Stimulated activated CD4-positive, alpha-beta T cell treated with anti-CD3 and anti-CD28 coated beads, Interleukin-15, amount 100 ng/mL, for 1 hour (primary cell): Measurements from ENCODE around the gene MARCHF3.
A peak's percentile ranks its signal among the peaks of the same experiment; 100 is the strongest.
"Not testable (repeated sequence)": the region's sequence is repeated elsewhere in the genome, so short reads cannot be mapped to it uniquely, and the experiment has no call there.

ENCODE experiments used
- DNase-seq, 2 donors: peaks; one replicate each; pipeline ENCODE4 v3.0.0-alpha.2; 2020; ENCODE audit warnings: low read depth in 1 of 2, low spot score in 1 of 2

Gene MARCHF3

DNA sequence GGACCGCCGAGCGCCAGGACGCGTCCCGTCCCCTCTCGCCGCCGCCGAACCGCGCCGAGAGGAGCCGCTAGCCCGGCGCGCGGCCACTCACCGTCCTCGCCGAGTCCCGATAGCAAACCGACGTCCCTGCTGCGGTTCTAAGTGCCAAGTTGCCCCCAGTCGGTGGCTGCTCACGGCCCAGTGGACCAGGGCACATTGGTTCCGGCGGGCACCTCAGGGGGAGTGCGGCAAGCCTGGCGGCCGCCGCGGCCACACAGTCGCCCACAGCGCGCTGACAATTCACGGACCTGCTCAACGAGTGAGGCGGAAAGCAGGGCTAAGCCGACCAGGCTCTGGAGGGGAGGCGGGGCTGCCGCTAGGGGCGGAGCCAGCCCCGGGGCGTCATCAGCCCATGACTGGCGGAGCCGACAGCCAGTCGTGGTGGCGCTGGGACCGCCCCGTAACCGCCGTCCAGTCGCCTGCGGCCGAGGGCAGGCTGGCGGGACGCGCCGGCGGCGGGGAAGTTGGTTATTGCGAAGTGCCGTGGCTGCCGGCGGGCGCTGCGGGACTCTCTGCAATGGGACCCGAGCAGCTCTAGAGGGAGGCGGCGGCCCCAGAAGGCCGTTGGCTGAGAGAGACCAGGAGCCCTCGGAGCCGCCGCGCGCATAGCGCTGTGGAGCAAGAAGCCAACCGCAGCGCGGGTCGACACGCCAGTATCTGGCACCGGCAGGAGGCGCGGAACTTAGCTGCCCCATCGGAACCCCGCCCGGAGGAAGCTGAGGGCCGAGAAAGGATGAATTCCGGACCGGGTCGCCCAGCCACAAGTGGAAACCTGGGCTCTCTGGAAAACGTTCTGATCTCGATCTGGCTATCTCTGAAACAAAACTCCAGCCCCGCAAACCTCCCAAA, at the start of gene MARCHF3:
Gene MARCHF3, minus strand, starts transcription at position 300 of the 888 bp plus-strand sequence. CDS start 112,387 bp downstream, outside the sequence.
- DNase-seq = peak; percentile 86 to 92

- no peak for DNase-seq
Observed at GRCh38 chr5:127079994-127080491, 49.7 kb upstream of the MARCHF3 start.

DNA sequence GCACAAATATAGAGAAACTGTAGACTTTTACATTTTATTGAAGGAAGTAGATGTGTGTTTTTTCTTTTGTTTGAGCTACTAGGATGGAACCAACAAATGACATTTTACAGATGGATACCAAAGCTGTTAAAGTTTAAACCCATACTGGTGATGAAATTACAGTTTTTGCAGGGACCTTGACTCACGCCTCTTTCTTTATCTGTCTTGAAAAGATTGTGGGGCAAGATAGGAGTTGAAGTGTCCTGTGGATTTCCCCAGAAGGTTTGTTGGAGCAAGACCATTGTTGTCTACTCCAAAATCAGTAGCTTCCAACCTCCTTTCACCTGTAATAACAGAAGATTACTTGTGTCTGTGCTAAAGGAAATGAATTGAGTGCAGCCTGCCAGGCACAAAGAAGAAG, 47.0 kb upstream of the MARCHF3 start:
- no peak for DNase-seq

DNA sequence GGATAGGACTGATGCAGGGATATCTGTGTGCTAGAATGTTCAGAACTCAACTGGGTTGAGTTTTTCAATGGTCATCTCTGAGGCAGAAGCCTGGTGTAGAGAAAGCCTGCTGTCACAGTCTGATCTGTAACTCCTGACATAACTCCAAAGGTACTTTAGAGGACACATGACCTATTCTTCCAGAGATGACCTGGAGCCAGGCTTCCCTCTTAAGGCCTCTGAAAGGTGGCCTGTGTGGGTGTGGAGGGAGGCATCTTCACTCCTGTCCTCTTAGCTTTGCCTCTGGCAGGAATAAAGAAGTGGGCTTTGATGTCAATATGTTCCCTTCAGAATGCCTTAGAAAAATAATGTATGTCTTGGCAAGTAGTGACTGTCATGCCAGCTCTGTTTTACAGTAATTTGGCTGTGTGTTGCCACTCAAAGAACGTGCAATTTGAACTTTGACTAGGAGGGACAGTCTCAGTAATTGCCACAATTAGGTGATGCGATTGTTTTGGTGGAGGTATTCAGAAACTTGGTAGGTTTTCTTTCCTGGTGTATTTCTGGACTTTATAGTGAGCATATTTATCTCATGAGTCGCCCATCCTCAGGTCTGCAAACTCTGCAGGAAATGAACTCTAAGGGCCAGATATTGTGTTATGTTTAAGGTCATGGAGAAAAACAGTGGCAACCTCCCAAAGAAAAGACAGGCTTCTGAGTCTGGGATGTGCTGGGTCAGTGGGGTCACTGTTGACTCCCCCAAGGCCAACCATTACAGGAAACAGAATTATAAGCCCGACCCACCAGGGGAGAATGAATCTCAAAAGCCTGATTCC, 46.2 kb upstream of the MARCHF3 start:
- DNase-seq = no peak

DNA sequence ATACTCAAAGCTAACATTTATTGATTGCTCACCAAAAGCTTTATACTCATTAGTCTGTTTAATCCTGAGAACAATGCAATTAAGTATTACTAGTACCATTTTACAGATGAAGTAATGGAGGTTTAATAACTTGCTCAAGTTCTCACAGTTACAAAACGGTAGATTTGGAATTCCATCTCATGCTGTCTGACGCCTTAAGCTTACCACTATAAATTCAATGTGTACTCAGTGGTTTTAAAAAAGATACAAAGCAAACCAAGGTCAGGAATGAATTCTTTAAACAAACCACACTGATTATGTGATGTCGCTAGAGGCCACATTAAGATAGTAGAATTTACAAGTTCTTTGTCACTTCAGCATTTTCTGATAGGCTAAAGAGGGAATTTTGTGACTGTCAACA, 44.1 kb upstream of the MARCHF3 start:
- DNase-seq = no peak

DNA sequence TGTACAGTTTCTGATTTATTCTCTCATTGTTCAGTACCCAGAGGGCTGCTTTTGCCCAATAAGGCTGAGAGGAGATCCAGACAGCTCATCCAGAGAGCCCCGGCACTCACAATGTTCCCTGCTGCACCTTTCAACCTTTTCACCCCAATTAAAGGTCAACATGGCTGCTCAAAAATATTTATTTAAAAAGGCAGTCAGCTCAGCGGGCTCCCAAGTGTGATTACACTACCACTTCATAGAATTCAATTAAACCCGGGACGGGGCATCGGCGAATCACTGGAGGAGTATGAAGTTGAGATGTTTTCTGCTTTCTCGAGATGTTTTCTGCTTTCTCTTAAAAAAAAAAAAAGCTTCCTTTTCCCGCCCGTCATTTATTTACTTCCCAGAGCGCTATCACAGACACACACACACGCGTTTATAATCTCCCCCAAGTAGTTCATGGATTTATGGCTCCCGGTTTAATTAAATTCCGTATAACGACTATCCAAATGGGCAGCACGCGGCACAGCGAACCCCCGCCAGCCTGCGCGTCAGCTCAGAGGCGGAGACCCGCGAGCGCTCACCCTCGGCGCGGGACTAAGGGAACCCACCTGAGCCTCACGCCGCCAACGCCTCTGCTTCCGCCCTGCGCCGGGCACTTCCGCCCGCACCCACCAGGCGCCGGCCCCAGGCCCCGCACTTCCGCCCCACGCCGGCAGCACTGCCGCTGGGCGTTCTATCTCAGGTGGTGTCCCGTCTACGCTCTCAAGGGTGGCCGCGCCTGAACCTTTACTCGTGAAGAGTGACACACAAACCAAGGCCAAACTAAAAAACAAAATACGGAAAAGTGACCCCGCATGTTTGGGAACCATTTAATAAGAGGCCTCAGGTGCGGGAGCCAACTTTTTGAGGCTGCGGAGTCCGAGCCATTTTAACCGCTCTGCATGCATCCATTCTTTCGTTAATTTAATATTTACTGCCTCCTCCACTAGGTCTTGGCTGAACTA, 42.8 kb upstream of the MARCHF3 start, which contains the start of gene C5orf63:
Gene C5orf63, minus strand, starts transcription at position 642 of the 986 bp plus-strand sequence. CDS start 14,507 bp downstream, outside the sequence.
- DNase-seq = peak; percentile 48 to 60

GRCh38 chr5:127070243-127070642, 39.9 kb upstream of the MARCHF3 start:
- no peak for DNase-seq

DNA sequence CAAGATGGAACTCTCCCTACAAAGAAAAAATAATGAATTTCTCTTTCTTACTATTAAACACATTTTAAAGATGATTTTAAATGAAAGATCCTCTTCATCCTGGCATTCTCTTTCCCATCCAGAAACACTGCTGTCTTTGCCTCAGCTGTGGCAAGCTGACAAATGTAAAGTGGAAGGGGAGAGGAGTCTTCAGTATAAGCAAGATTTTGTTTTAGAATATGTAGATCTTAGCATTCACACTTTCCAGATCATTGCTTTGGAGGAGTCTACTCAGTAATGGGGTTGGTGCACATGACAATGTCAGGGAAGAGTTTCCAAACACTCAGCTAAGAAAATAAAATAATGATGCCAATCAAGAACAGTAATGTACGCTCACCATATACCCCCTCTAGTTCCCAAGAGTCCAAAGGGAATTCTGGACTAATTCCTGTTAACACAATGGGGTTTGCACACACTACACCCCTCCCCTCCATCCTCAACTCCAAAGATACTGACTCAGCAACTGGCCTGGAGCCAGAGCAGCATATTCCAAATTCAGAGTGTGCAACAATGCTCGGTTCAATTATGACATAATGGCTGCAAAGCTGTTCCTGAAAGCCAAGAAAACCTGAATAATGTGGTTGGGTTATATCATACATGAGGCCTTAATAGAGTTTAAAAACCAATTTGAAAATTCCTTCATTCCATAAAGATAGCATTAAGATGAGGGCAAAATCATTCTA, 38.3 kb upstream of the MARCHF3 start:
- DNase-seq = no peak

- no peak for DNase-seq
Observed at GRCh38 chr5:127066721-127067120, 36.4 kb upstream of the MARCHF3 start.

DNA sequence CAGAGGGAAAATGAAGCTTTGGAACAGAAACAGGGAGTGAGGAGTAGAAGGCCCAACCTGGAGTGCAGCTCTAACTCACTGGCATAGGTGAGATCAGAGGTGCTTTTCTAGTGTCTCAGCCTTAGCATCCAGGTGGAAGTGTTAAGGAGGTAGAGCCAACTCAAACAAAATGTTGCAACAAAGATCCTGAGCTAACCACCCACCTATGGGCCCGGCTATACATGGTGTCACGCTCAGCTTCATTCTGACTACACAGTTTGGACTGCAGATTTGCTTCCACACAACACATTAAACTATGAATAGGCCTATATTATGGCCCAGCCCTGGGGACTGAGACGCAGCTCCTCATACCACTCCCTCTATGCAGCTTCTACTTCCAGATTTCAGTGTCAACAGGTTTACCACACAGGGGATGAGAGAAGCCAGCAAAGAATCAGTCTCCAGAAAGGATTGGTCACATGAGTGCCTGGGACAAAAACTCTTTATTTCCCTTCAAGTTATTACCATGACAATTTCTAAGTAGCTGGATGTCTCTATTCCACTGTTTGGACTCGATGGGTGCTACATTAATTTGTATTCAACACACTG, 34.0 kb upstream of the MARCHF3 start:
- DNase-seq = no peak

- DNase-seq = no peak
Observed at GRCh38 chr5:127063257-127063913, 33.0 kb upstream of the MARCHF3 start.

DNA sequence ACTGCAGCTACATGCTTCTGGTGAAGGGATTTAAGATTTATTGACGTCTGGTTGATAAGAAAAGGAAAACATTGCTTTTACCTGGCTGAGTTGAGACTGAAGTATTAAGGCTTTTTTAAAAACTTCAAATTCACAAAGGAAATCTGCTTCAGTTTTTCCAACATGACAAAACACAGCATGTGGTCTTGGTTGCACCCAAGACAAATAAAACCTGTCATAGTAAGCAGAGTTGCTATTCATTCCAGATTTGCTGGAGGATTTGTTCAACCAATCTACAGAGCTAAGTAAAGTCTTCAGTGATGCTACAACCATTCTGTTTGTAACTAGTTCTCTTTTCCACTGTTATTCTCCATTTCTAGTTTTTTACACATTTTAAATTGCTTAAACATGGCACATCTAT, 31.6 kb upstream of the MARCHF3 start:
- DNase-seq = no peak

- DNase-seq = no peak
Observed at GRCh38 chr5:127061537-127061936, 31.2 kb upstream of the MARCHF3 start.

GRCh38 chr5:127060470-127060985, 30.2 kb upstream of the MARCHF3 start:
- DNase-seq = no peak

GRCh38 chr5:127056896-127057295, 26.5 kb upstream of the MARCHF3 start:
- DNase-seq = no peak

DNA sequence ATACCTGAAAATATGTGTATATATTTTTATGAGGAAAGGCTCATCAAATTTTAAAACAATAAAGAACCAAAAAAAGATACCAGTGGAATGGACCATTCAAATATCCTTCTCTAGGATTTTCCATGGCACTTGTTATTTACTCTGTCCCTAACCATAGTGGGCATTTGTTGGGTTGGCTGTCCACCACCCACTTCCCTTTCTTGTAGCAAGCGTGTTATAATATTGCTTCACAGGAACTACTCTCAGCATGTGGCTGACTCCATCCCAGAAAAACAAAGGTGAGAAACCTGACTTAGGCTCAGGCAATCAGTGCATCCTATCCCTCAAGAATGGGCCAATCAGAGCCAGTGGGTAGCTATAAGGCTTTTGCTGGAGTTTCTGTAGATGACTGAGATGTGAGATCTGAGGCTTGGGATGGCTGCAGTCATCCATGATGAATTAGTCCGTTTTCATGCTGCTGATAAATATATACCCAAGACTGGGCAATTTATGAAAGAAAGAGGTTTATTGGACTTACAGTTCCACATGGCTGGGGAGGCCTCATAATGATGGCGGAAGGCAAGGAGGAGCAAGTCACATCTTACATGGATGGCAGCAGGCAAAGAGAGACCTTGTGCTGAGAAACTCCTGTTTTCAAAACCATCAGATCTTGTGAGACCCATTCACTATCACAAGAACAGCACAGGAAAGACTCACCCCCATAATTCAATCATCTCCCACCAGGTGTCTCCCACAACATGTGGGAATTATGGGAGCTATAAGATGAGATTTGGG, 25.7 kb upstream of the MARCHF3 start:
- no peak for DNase-seq

DNA sequence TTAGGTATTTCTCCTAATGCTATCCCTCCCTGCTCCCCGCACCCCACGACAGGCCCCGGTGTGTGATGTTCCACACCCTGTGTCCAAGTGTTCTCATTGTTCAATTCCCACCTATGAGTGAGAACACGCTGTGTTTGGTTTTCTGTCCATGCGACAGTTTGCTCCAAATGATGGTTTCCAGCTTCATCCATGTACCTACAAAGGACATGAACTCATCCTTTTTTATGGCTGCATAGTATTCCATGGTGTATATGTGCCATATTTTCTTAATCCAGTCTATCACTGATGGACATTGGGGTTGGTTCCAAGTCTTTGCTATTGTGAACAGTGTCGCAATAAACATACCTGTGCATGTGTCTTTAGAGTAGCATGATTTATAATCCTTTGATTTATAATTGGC, 23.2 kb upstream of the MARCHF3 start:
- not testable (repeated sequence) for DNase-seq

GRCh38 chr5:127053049-127053448, 22.7 kb upstream of the MARCHF3 start:
- DNase-seq = no peak
